GM21576 (cell line): ENCODE data around the gene ZSCAN20.
"Not testable (repeated sequence)": the region's sequence is repeated elsewhere in the genome, so short reads cannot be mapped to it uniquely, and the experiment has no call there.

ENCODE experiments used
- ATAC-seq: cut with Tn5 transposase; IDR thresholded peaks from one replicate; pipeline ENCODE4 v1.9.1; 2021; ENCODE audit warnings: mild to moderate bottlenecking, moderate library complexity; ENCODE audit not compliant: unreplicated experiment

Gene ZSCAN20

DNA sequence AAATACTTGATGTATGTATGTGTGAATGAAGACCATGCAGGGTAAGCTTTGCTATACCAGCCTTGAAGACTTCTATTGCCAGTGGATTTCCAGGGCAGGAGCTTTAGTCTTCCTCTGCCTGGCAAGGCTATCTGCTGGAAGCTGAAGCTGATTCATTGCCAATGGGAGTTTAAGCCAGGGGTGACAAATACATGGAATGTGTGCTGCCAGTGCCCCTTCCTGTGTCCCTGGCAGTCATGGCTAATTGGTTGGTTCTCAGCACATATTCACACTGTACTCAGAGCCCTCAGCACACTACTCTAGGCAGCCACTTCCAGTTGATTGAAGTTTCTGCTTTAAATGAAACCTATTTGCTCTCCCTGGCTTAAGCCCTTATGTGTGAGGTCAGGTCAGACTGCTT is 1.5 kb downstream of the ZSCAN20 start:
- no peak for ATAC-seq

DNA sequence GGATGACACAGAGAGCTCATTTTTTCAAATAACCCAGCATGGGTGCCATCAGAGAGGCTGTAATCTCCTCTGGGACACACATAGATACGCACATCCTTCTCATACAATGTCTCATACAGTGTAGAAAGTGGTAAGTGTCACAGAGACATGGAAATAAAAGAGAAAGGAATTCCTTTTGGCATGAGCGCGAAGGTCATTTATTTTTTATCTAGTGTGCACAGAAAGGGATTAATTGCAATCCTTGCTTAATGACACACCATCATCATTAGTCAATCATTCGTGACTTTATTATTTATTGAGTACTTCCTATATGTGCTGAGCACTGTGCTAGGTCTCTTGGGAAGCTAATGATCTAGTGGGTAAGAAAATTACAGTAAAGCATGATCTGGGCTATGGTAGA is 5.0 kb downstream of the ZSCAN20 start:
- ATAC-seq: no peak

DNA sequence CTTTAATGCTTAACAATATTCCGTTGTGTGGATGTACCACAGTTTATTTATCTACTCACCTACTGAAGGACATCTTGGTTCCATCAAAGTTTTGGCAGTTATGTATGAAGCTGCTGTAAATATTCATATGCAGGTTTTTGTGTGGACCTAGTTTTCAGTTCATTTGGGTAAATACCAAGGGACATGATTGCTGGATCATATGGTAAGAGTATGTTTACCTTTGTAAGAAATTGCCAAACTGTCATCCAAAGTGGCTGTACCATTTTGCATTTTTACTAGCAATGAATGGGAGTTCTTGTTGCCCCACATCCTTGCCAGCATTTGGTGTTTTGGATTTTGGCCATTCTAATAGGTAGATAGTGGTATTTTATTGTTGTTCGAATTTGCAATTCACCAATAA is 10.0 kb downstream of the ZSCAN20 start:
- no peak for ATAC-seq

DNA sequence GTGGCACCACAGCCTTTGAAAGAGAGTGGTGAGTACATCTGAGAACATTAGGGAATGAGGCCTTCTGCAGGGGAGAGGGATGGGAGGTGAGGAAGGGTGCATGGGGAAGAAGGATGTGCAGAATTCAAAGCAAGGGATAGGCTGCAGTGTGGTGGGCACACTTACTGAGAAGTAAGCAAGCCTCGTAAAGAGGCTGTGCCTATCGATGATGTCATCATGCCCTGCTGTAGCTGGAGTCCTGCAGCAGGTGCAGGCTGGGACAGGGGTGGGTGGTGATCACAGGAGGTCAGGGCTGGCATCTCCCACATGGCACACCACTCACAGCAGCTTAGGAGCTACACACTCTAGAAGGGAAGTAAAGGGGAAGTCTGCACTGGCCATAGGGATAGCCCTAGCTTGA is 16.2 kb downstream of the ZSCAN20 start:
- no peak for ATAC-seq

DNA sequence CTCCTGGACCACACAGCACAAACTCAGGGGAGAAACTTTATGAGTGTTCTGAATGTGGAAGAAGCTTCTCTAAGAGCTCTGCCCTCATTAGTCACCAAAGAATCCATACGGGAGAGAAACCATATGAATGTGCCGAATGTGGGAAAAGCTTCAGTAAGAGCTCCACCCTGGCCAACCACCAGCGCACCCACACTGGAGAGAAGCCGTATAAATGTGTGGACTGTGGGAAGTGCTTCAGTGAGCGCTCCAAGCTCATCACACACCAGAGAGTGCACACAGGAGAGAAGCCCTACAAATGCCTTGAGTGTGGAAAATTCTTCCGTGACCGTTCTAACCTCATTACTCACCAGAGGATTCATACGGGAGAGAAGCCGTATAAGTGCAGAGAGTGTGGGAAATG is 22.5 kb downstream of the ZSCAN20 start:
- ATAC-seq: no peak

DNA sequence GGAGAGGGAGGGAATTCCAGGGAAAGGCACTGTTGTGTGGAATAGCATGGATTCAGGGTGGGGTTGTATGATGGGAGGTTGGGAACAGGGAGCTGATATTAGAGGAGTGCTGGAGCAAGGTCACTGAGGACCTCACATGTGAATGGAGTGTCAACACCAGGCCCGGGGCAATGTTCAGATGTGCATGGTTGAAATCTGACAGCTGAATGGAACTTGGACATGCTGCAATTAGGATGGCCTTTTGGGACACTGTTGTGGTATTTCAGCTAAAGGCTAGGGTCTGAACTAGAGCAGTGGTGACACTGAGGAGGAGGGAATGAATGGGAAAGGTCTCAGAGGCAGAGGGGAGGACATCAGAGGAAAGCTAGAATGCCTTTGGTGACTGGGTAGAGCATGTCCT is 25.0 kb downstream of the ZSCAN20 start:
- ATAC-seq: no peak

DNA sequence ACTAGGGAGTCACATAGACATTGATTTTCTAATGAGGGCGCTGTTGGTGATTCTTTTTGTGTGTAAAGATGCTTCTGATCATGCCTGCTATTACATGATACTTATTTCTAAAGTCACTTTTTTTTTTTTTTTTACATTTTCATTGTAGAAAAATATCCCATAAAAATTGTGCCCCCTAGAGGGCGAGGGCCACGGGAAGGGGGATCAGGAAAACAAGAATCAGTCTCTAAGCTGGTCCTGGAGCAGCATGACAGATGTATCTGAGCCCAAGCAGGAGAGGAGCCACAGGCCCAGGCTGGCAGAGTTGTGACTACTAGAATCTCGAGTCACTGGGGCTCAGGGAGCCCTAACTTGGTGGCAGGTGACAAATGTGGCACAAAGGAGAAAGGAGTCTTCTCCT is 28.1 kb downstream of the ZSCAN20 start:
- no peak for ATAC-seq

DNA sequence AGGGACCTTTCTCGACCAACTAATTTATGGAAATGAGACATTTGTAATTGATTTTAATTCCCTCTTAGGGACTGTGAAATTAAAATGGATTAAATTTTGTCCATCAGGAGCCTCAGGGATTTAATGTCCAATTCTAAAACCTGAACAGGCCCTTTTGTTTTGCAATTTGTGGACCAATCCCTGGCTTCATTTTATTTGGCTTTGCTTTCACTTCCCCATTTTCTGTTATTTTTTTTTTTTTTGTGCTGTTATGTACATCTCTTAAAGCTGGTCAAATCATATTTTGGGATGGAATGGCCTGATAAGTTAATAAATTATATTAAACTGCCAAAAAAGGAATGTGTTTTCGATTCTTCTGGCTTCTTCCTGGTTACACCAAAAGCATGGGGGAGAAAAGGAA is 28.9 kb downstream of the ZSCAN20 start:
- ATAC-seq: no peak

DNA sequence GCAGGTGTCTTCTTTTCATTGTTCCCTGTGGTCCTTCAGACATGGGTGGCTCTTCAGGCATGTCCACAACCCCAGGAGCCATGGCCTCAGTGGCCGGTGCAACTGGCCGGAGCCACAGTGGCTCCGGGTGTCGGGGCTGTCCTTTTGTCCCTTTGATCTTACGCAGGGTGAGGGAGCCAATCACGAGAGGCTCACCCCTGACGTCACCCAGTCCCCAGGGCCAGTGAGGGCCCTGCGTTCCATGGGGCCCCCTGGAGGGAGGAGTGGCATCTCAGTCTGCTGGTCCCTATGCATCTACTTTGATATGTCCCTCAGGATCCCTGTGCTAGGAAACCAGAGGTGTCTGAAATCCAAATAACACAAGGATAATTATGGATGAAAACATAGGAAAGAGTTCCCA is 29.3 kb downstream of the ZSCAN20 start:
- no peak for ATAC-seq

DNA sequence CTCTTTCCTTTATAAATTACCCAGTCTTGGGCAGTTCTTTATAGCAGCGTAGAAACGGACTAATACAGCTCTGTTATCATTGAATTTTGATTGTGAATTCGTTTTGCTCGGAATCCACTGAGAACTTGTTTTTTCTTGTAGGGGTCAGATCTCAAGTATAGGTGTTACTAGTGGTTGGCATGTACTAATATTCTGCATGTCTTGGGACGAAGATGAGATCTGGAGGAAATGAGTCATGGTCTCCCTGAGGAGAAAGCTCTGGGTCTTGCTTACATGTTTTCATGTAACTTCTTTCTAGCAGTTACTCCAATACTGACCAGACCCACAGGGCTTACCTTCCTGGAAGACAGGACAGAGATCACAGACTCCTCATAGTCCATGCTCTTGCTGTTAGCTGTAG is 30.3 kb downstream of the ZSCAN20 start:
- no peak for ATAC-seq

DNA sequence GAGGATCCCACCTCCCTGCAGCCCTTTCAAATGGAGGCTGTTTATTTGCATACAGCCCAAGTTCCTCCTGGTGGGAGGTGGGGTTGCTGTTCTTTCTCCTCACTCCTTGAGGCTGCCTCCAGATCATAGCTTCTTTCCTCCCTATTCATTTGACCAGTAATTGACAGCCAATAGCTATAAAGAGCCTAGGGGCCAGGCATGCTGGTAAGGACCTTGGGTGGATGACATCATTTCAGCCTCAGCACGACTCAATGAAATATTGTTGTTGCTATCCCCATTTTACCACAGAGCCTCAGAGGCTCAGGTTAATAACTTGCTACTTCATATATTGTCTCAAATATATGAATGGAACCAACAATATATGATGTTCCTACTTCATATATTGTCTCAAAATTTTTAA is 31.1 kb downstream of the ZSCAN20 start:
- ATAC-seq: no peak

DNA sequence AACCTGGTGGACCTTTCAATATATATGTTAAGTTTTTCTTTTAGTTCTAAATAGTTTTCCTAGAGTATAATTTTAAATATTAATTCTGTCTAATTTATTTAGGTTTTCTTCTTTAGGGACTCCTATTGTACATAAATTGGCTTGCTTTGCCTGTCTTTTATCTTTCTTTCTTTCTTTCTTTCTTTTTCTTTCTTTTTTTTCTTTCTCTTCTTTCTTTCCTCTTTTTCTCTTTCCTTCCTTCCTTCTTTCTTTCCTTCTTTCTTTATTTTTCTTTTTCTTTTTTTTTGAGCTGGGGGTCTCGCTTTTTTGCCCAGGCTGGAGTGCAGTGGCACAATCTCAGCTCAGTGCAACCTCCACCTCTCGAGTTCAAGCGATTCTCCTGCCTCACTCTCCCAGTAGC is 35.2 kb downstream of the ZSCAN20 start:
- ATAC-seq: no peak

DNA sequence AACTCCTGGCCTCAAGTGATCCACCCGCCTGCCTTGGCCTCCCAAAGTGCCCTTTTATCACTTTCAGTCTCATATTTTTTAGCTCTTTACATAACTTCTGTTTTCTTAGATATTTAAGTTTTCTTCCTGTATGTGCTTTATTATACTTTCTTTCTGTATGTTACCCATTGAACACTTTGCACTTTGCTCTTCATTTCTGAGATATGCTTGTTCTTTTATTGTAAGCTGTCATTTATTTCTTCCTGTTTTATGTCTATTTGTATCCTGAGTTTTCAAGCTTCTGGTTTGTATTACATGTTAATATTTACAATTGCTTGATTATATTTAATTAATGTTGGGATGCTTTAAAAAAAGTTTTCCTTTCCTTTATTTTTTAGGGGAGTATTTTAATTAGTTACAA is 35.7 kb downstream of the ZSCAN20 start:
- ATAC-seq: no peak

DNA sequence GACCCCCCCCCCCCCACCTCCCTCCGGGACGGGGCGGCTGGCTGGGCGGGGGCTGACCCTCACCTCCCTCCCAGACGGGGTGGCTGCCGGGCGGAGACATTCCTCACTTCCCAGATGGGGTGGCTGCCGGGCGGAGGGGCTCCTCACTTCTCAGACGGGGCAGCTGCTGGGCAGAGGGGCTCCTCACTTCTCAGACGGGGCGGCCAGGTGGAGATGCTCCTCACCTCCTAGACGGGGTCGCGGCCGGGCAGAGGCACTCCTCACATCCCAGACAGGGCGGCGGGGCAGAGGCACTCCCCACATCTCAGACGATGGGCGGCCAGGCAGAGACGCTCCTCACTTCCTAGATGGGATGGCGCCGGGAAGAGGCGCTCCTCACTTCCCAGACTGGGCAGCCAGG is 36.8 kb downstream of the ZSCAN20 start:
- not testable (repeated sequence) for ATAC-seq

DNA sequence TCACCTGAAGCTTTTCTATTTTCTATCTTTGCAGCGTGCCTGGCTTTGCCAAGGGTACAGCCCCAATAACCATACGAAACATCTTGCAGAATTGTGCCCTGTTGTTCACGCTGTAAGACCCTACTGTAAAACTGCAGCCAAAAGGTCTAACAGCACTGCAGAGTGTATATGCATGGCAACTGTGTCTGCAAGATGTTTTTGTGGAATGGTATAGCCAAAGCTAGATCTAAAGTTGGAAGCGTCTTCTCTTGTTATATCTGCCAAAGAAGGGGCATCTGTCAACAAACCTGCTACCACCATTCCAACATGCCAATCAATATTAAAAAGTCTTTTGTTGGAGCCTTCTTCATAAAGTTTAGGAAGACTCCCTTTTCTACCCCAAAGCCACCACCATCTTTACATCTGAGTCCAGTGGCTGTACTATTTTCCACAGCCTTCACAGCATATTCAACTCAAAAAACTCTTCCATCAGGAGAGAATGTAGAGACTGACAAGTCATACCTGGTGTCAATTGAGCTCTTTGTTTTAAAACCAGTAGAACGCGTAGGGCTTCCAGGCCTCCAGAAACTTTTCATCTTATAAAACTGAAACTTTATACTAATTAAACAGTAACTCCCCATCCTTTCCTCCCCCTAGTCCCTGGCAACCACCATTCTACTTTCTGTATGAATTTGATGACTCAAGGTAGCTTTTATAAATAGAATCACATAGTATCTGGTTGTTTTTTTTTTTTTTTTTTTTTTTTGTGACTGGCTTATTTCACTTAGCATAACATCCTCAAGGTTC is 40.0 kb downstream of the ZSCAN20 start:
- ATAC-seq: no peak

DNA sequence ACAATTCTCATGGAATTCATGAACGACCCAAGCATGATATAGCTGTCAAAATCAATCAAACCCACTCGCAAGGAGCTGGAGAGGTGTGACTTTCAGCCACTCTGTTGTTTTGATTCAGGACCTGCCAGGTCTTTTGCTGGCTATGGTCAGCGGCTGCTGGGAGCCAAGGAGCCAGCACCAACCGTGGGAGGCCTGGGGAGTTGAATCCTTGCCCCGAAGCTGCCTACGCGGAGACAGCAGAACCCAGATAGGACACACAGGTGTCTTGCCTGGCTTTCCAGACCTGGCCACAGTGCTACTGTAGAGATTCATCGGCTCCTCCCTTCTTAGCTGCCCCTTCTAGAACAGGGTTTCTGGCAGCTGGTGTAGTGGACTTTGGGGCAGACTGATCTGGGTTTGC is 42.7 kb downstream of the ZSCAN20 start:
- no peak for ATAC-seq

DNA sequence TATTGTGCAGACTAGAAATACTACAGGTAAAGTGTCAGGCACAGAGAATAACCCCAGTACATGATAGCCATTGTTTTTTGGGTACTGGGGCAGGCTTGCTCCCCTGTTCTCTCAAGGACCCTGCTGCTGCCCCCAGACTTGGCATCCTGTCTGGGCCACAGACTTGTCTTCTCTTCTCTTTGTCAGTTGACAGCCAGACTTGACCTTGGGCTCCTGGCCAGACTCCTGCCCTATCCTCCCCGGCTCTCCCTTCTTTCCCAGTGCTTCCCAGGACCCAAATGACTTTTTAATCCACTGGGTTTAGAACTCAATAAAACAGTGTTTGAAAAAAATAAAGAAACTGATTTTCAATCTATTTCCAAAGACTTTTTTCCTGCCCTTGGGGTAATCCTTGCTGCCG is 43.2 kb downstream of the ZSCAN20 start:
- no peak for ATAC-seq

DNA sequence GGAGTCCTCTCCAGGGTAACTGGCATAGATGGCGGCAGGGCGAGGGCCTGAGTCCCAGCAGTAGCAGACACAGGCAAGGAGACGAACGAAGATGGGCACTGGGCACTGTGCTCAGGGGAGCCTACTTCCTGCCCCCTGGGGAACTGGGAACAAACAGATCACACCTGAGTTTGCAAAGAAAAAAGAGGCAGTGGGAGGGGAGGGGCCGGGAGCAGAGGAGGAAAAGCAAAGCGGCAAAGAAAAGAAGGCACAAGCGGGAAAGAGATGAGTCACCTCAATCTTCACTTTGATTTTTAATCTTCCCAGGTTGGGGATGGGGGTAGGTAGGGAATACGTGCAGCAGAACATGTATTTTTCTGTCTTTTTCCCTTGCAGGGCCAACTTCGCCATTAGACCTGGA is 44.0 kb downstream of the ZSCAN20 start:
- ATAC-seq: no peak

DNA sequence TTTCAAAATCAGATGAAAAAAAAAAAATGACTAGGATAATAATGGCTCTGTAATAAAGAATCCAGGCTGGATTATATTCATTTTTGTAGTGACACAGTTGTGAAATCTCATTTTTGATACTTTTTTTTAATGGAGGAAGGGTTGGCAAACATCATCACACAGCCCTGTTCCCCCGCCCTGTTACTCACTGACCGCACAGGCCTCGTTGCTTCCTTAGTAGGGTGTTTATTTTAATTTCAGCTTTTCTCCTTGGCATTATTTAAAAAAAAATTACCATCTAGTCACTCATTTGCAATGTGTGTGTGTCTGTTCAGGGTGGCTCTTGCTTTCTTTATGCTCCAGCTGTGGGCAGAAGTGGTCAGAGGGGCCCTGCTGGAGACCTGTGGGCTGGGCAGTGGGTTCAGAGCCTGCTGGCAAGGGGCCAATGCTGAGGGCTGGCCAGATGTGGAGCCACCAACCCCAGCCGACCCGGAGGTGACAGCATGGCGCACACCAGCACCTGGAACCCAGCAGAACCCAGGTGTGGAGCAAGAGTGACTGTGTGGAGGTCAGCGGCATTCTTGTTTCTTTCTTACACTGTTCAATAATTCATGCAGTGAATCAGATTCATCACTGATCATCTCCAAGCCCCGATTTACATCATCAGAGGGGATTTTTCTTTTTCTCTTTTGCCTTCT is 44.6 kb downstream of the ZSCAN20 start:
- no peak for ATAC-seq

DNA sequence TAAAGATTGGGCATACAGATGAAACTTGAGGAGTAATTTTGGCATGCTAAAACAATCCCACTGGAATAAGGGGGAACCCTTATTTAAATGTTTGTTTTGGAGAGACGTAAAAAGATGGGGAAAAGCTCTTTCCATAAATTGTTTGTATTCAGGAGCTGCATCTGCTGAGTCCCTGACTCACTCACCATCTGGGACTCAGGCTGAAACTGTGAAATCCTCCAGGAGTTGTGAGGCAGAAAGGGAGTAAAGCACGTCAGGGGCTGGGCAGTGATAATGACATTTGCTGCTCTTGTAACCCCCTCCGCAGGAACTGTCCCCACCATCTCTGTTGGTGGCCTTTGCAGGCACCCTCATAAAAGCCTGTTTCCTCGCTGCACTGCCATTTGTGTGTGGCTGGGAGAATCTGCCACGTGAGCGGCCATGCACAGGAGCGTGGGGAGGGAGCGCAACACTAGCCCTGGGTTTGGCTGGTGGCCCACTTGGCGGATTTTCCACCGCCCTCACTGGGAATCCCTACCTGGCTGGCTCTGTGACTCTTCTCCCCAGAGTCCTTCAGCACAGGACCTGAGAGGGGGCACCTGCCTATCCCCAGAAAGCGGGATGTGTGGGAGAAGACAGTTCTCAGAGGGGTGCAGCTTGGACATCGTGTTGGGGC is 45.3 kb downstream of the ZSCAN20 start:
- no peak for ATAC-seq

DNA sequence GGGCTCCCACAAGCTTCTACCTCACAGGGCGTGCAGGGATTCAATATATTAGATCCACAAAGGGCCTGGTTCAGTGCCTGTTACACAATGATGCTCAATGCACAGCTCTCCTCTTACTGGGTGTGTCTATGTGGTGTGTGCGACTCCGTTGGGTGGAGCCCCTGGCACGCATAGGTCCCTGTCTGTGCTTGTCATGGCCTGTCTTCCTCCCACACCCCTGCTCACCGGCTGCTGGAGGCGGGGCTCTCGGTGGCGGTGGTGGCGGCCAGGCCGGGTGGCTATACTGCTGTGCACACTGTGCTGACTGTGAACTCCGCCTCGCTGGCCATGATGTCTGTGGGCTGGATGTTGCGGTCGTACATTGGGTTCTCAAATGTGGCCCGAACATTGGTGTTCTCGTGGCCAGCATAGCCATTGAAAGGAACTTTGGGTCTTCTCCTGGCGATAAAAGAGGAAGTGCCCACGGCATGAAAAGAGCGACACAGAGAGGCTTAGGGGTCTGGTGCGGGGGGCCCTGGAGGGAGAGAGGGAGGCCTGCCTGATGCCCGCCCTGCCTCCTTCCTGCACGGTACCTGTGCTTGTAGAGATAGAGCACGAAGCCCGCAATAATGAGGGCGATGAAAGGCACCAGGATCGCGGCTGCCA is 46.9 kb downstream of the ZSCAN20 start:
- no peak for ATAC-seq

DNA sequence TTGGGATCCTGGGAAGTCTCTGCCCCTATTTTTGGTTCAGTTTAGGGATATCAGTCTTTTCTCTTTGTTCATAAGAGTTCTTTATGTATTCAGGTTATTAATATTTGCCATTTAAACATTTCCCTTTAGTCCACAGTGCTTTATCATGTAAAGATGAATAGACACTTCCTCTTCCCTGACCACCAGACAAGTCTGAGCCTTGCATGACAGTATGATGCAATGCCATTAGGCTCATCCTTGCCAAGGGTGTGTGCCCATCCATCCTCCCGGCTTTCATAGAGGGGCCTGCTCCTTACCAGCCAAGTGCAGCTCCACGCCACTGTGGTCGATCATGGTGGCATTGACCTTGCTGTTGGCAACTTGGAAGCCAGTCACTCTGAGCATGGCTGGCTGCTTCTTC is 52.1 kb downstream of the ZSCAN20 start:
- ATAC-seq: no peak
